HG02840 (cell line): ENCODE measurements around the gene KCNN4.
A peak's percentile ranks its signal among the peaks of the same experiment; 100 is the strongest.
"Not testable (repeated sequence)": the region's sequence is repeated elsewhere in the genome, so short reads cannot be mapped to it uniquely, and the experiment has no call there.

Experiments
- ATAC-seq: cut with Tn5 transposase; IDR thresholded peaks from one replicate; pipeline ENCODE4 v1.9.1; 2021; ENCODE audit warnings: mild to moderate bottlenecking, moderate library complexity, moderate number of reproducible peaks; ENCODE audit not compliant: unreplicated experiment, low FRiP score

KCNN4 gene

GRCh38 chr19:43775299-43775890, 5.4 kb downstream of the KCNN4 start:
- no peak for ATAC-seq

GRCh38 chr19:43774940-43775258, 5.9 kb downstream of the KCNN4 start:
- ATAC-seq, result not testable (repeated sequence)

DNA sequence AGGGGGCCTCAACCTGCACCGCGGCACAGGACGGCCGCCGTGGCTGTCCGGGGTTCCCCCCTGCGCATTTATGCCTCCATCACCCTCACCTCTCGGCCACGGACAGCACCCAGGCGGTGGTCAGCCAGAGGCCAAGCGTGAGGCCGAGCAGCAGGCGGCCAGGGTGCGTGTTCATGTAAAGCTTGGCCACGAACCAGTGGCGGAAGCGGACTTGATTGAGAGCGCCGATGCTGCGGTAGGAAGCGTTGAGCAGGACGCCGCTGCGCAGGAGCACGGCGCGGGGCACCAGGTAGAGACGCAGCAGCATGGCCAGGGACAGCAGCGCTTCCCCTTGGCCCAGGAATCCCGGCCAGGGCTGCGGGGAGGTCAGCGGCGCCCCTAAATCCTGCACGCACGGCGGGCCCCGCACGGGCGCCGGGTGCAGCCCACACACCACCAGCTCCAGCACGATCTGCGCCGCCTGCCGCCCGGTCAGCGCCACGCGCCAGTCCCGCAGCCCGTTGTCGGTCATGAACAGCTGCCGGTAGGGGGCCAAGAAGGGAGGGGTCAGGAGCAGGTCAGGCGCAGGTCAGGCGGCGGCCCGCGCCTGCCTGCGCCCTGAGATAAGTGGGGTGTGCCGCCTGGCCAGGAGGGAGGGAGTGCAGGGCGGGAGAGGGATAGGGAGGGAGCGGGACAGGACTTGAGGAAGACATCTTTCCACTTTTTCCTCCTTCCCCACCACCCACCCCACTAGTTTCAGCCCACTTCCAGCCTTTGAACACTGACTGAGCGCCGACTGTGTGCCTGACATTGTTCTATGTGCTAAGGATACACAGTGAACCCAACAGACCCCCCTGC, 6.5 kb downstream of the KCNN4 start:
- no peak for ATAC-seq

DNA sequence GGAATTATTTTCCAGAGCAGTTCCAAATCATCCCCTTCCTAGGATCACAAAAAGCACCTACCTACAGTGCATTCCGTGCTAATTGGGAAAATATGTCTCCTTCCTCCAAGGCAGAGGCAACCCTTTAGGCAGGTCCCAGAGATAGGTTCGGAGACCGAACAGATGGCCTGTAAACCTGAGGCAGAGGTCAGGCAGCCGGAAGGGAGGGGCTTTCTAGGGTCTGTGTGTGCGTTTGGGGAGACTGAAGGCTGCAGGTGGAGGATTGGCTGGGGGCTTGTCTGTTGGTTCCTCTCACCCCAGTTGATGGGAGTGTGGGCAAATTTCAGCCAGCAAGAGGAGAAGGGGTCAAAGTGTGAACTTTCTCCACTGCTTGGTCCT, 7.1 kb downstream of the KCNN4 start:
- ATAC-seq, result no peak

DNA sequence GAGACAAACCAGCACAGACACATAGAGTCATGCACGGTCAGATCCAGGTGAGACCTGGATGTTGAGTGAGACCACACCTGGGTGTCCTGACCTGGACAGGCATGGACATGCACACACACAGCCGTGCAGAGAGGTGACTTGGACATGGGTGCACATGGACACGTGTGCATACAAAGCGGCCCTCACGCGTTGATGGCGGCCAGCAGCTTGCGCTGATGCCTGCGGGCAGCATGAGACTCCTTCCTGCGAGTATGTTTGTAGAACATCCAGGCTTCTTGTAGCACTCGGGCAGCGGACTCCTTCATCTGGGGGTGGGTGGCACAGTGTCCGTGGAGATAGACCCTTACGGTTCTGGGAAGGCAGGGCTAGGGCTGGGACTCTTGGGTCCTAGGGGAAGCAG, 11.5 kb downstream of the KCNN4 start:
- ATAC-seq, result no peak

- ATAC-seq, result no peak
Observed at GRCh38 chr19:43768273-43769050, 12.3 kb downstream of the KCNN4 start.

GRCh38 chr19:43767818-43768217, 13.0 kb downstream of the KCNN4 start:
- no peak for ATAC-seq

DNA sequence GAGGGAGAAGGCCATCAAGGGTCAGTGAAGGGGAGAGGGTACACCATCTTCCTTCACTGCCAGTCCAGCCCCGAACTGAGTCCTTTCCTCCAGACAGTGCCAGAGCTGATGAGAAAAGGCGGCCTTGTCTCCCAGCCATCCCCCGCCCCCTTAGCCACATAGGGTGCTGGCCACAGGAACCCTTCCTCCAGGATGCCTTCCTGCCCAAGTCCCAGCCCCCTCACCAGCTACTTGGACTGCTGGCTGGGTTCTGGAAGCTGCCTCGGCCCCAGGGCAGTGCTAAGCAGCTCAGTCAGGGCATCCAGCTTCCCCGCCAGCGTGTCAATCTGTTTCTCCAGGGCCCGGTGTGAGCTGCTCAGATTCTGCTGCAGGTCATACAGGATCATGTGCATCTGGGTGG, 13.5 kb downstream of the KCNN4 start:
- no peak for ATAC-seq

GRCh38 chr19:43766755-43767043, 14.1 kb downstream of the KCNN4 start:
- no peak for ATAC-seq

- peak; percentile 58 for ATAC-seq
Observed at GRCh38 chr19:43765109-43765876, 15.5 kb downstream of the KCNN4 start.

GRCh38 chr19:43764684-43765083, 16.1 kb downstream of the KCNN4 start:
- not testable (repeated sequence) for ATAC-seq

DNA sequence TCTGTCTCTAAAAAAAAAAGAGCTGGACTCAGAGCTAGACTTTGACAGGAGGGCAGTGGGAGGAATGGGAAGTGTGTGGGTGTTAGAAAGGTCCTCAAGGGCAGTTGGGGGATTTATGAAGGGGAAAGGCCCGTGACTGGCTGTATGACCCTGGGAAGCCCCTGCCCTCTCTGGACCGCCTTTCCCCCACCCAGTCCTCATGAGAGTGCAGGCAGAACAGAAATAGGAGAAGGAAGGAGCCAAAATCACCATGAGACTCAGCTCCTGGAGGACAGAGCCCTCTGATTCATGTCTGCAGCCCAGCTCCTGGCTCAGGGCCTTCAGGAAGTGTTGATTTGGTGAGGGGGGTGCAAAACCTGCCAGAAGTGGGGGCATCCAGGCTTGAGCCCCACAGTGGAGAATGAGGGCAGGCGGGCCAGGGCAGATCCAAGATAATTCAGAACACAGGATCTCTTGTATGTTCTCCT, 17.3 kb downstream of the KCNN4 start:
- no peak for ATAC-seq

DNA sequence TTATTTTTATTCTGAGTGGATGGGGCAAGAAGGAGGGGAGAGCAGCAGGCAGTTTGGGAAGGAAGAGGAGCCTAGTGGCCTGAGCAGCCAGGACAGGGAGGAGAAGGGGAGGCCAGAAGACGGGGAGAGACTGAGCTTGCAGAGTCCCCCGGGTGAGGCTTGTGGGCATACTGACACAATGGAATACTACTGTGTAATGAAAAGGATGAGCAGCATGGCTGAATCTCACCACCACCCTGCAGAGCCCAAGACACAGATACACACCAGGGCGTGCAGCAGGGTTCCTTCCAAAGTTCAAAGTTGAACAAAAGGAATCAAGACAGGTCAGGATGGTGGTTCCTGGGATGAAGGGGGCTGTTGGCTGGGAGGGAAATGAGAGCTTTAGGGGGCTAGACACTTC, 18.0 kb downstream of the KCNN4 start:
- no peak for ATAC-seq

GRCh38 chr19:43760941-43761340, 19.8 kb downstream of the KCNN4 start:
- no peak for ATAC-seq

DNA sequence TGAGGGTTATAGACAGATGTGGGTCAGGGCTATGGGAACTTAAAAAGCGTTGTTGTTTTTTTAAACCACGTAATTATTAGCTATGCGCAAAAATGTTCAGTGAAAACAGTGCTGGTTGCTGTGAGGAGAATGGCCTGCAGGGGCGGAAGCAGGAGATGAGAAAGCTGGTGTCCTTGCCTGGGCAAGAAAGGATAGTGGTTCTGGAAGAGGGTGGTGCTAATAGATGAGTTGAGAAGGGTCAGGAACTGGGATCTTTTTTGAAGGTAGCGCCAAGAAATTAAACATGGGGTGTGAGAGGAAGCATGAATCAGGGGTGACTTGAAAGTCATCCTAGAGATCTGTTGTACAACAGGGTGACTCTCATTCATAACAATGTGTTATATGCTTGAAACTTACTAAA, 21.3 kb downstream of the KCNN4 start:
- ATAC-seq, result no peak

DNA sequence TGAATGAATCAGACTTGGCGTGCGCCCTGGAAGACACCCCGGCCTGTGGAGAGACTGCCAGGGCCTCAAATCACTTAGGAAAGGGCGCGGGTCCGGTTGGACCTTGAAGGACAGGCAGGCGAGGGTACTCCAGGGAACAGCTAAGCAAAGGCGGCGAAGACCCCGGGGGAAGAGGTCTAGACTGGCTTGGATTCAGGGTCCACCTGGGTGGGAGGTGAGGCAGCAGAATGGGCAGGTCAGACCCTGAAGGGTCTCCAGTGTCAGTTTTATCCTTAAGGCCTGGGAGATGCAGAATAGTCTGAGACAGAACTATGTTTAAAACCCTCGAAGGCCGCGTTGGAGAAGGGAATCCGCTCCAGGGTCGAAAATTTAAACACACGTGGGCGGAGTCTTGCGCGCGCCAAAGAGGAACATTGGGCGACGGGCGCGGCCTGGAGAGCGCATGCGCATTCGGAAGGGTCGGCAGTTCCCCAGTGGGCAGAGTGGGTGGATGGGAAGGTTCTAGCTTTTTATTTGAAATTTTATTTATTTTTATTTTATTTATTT, 25.4 kb downstream of the KCNN4 start:
- peak; percentile 26 for ATAC-seq

DNA sequence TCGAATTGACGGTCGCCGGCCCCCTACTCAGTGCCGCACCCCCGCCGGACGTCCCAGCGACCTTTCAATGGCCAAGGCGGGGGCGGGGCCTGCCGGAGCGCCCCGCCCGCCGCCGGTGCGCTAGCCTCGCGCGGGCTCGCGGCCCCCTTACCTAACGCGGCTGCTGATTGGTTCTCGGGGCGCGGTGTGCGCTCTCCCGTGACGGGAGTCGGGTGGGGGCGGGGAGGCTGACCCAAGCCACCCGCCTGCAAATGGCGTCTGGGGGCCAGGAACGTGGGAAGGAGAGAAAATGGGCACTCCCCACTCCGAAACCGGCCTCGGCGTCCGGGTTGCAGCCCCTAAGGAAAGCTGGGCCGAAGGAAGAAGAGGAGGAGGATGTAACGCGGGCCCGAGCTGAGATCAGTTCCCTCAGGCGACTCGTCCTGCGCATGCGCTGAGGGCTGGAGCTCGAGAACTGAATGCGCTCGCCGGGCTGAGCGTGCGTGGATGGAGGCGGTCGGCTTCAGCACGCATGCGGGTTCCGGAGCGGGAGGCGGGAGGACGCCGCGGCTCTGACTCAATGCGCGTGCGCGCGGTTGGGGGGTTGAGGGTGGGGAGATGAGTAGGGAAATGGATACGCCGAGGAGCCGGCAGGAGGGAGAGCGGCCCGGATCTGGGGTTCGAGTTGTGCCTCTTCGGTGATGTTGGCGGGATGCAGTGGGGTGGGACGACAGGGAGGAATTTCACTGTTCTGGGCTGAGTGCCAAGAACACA, 26.1 kb downstream of the KCNN4 start, which contains the start of gene SMG9:
TSS of gene SMG9 (minus strand) at position 460 of the 753 bp plus-strand sequence. CDS start 4,221 bp downstream, outside the sequence.
- ATAC-seq, result peak; percentile 55

DNA sequence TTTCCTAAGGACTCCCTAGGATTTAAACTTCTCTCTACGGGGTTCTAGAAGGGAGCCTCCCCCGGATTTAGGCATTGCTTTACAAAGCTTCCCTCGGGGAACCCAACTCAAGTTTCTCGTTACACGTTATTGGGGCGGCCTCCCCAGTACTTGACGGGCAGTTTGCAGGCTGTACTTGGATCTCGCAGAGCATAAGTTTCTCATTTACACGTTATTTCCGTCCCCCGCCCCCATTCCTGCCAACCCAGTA, 26.6 kb downstream of the KCNN4 start:
- ATAC-seq, result no peak

- ATAC-seq, result no peak
Observed at GRCh38 chr19:43752287-43752875, 28.4 kb downstream of the KCNN4 start.
